Measurements from ENCODE around the gene HNF4A.
A peak's percentile ranks its signal among the peaks of the same experiment; 100 is the strongest.

The HNF4A gene

GRCh38 chr20:44367746-44368145 is 12.2 kb downstream of the HNF4A start:
- Histone ChIP-seq H3K4me3 (ENCODE audit: low read length) (no peak overlapping the region), H3K27me3 (ENCODE audit: insufficient read depth, low read length) (no peaks in the 10 kb centered on the region), H3K9ac (ENCODE audit: low read depth, low read length) (no peak overlapping the region), H3K27ac (ENCODE audit: low read length) (no peak overlapping the region), H3K36me3 (ENCODE audit: insufficient read depth, low read depth, low read length) (no peaks in the 10 kb centered on the region), H3K4me1 (ENCODE audit: insufficient read depth, low read length) (no peaks in the 10 kb centered on the region), H3K9me3 (ENCODE audit: insufficient read depth, low read depth, low read length) (no peaks in the 10 kb centered on the region)

GRCh38 chr20:44370639-44371218 is 15.2 kb downstream of the HNF4A start:
- Histone ChIP-seq H3K4me3 (ENCODE audit: low read length) (no peak overlapping the region), H3K4me1 (ENCODE audit: insufficient read depth, low read length) (no peaks in the 10 kb centered on the region), H3K9ac (ENCODE audit: low read depth, low read length) (no peak overlapping the region), H3K9me3 (ENCODE audit: insufficient read depth, low read depth, low read length) (no peaks in the 10 kb centered on the region), H3K36me3 (ENCODE audit: insufficient read depth, low read depth, low read length) (no peaks in the 10 kb centered on the region), H3K27ac (ENCODE audit: low read length) (no peak overlapping the region), H3K27me3 (ENCODE audit: insufficient read depth, low read length) (no peaks in the 10 kb centered on the region)

- Histone ChIP-seq H3K9ac (ENCODE audit: low read depth, low read length) (no peak overlapping the region), H3K9me3 (ENCODE audit: insufficient read depth, low read depth, low read length) (no peaks in the 10 kb centered on the region), H3K27ac (ENCODE audit: low read length) (no peak overlapping the region), H3K4me3 (ENCODE audit: low read length) (no peak overlapping the region), H3K27me3 (ENCODE audit: insufficient read depth, low read length) (no peaks in the 10 kb centered on the region), H3K36me3 (ENCODE audit: insufficient read depth, low read depth, low read length) (no peaks in the 10 kb centered on the region), H3K4me1 (ENCODE audit: insufficient read depth, low read length) (no peaks in the 10 kb centered on the region)
Observed at GRCh38 chr20:44382641-44383040, 27.1 kb downstream of the HNF4A start.

GRCh38 chr20:44384423-44385027 is 29.0 kb downstream of the HNF4A start:
- Histone ChIP-seq H3K4me3 (ENCODE audit: low read length) (no peak overlapping the region), H3K36me3 (ENCODE audit: insufficient read depth, low read depth, low read length) (no peaks in the 10 kb centered on the region), H3K9ac (ENCODE audit: low read depth, low read length) (no peak overlapping the region), H3K9me3 (ENCODE audit: insufficient read depth, low read depth, low read length) (no peaks in the 10 kb centered on the region), H3K4me1 (ENCODE audit: insufficient read depth, low read length) (no peaks in the 10 kb centered on the region), H3K27me3 (ENCODE audit: insufficient read depth, low read length) (peaks cover 8% of the 10 kb centered on the region), H3K27ac (ENCODE audit: low read length) (no peak overlapping the region)

- no peaks in the 10 kb centered on the region for H3K36me3 ChIP-seq (ENCODE audit: insufficient read depth, low read depth, low read length)
- no peaks in the 10 kb centered on the region for H3K4me1 ChIP-seq (ENCODE audit: insufficient read depth, low read length)
- peak overlapping the region; percentile 53; the same call in 1 of the 2 replicates for H3K4me3 ChIP-seq (ENCODE audit: low read length)
- no peak overlapping the region for H3K9ac ChIP-seq (ENCODE audit: low read depth, low read length)
- H3K27ac ChIP-seq (ENCODE audit: low read length) = no peak overlapping the region
- H3K9me3 ChIP-seq (ENCODE audit: insufficient read depth, low read depth, low read length) = no peaks in the 10 kb centered on the region
- peaks cover 12% of the 10 kb centered on the region for H3K27me3 ChIP-seq (ENCODE audit: insufficient read depth, low read length)
Observed at GRCh38 chr20:44388466-44389023, 33.0 kb downstream of the HNF4A start.

- peaks cover 12% of the 10 kb centered on the region for H3K27me3 ChIP-seq (ENCODE audit: insufficient read depth, low read length)
- no peak overlapping the region for H3K4me3 ChIP-seq (ENCODE audit: low read length)
- no peak overlapping the region for H3K9ac ChIP-seq (ENCODE audit: low read depth, low read length)
- H3K4me1 ChIP-seq (ENCODE audit: insufficient read depth, low read length) = no peaks in the 10 kb centered on the region
- no peaks in the 10 kb centered on the region for H3K9me3 ChIP-seq (ENCODE audit: insufficient read depth, low read depth, low read length)
- H3K36me3 ChIP-seq (ENCODE audit: insufficient read depth, low read depth, low read length) = no peaks in the 10 kb centered on the region
- no peak overlapping the region for H3K27ac ChIP-seq (ENCODE audit: low read length)
Observed at GRCh38 chr20:44389871-44390270, 34.4 kb downstream of the HNF4A start.

GRCh38 chr20:44390280-44390679 is 34.8 kb downstream of the HNF4A start:
- no peak overlapping the region for H3K4me3 ChIP-seq (ENCODE audit: low read length)
- no peaks in the 10 kb centered on the region for H3K4me1 ChIP-seq (ENCODE audit: insufficient read depth, low read length)
- H3K27ac ChIP-seq (ENCODE audit: low read length) = no peak overlapping the region
- no peaks in the 10 kb centered on the region for H3K36me3 ChIP-seq (ENCODE audit: insufficient read depth, low read depth, low read length)
- peaks cover 12% of the 10 kb centered on the region for H3K27me3 ChIP-seq (ENCODE audit: insufficient read depth, low read length)
- H3K9ac ChIP-seq (ENCODE audit: low read depth, low read length) = no peak overlapping the region
- no peaks in the 10 kb centered on the region for H3K9me3 ChIP-seq (ENCODE audit: insufficient read depth, low read depth, low read length)

- H3K9ac ChIP-seq (ENCODE audit: low read depth, low read length) = no peak overlapping the region
- peaks cover 12% of the 10 kb centered on the region for H3K27me3 ChIP-seq (ENCODE audit: insufficient read depth, low read length)
- H3K27ac ChIP-seq (ENCODE audit: low read length) = no peak overlapping the region
- no peaks in the 10 kb centered on the region for H3K4me1 ChIP-seq (ENCODE audit: insufficient read depth, low read length)
- no peaks in the 10 kb centered on the region for H3K36me3 ChIP-seq (ENCODE audit: insufficient read depth, low read depth, low read length)
- no peak overlapping the region for H3K4me3 ChIP-seq (ENCODE audit: low read length)
- no peaks in the 10 kb centered on the region for H3K9me3 ChIP-seq (ENCODE audit: insufficient read depth, low read depth, low read length)
Observed at GRCh38 chr20:44392088-44392775, 36.7 kb downstream of the HNF4A start.

- Histone ChIP-seq H3K9me3 (ENCODE audit: insufficient read depth, low read depth, low read length) (no peaks in the 10 kb centered on the region), H3K4me1 (ENCODE audit: insufficient read depth, low read length) (no peaks in the 10 kb centered on the region), H3K9ac (ENCODE audit: low read depth, low read length) (no peak overlapping the region), H3K36me3 (ENCODE audit: insufficient read depth, low read depth, low read length) (no peaks in the 10 kb centered on the region), H3K27ac (ENCODE audit: low read length) (no peak overlapping the region), H3K4me3 (ENCODE audit: low read length) (no peak overlapping the region), H3K27me3 (ENCODE audit: insufficient read depth, low read length) (peaks cover 12% of the 10 kb centered on the region)
Observed at GRCh38 chr20:44392776-44393607, 37.5 kb downstream of the HNF4A start.

GRCh38 chr20:44393608-44394451 is 38.3 kb downstream of the HNF4A start:
- Histone ChIP-seq H3K9ac (ENCODE audit: low read depth, low read length) (no peak overlapping the region), H3K9me3 (ENCODE audit: insufficient read depth, low read depth, low read length) (no peaks in the 10 kb centered on the region), H3K27ac (ENCODE audit: low read length) (no peak overlapping the region), H3K4me3 (ENCODE audit: low read length) (no peak overlapping the region), H3K36me3 (ENCODE audit: insufficient read depth, low read depth, low read length) (no peaks in the 10 kb centered on the region), H3K27me3 (ENCODE audit: insufficient read depth, low read length) (peaks cover 11% of the 10 kb centered on the region), H3K4me1 (ENCODE audit: insufficient read depth, low read length) (no peaks in the 10 kb centered on the region)

- Histone ChIP-seq H3K4me3 (ENCODE audit: low read length) (no peak overlapping the region), H3K4me1 (ENCODE audit: insufficient read depth, low read length) (no peaks in the 10 kb centered on the region), H3K9ac (ENCODE audit: low read depth, low read length) (no peak overlapping the region), H3K27ac (ENCODE audit: low read length) (no peak overlapping the region), H3K27me3 (ENCODE audit: insufficient read depth, low read length) (peaks cover 5% of the 10 kb centered on the region), H3K9me3 (ENCODE audit: insufficient read depth, low read depth, low read length) (no peaks in the 10 kb centered on the region), H3K36me3 (ENCODE audit: insufficient read depth, low read depth, low read length) (no peaks in the 10 kb centered on the region)
Observed at GRCh38 chr20:44394452-44394701, 38.9 kb downstream of the HNF4A start.

All from iPS-20b (cell line).